ENCODE results near the gene CCDC69. TPM values are rescaled to one million over a fixed set of nuclear protein-coding genes. Genes with fewer than 3 reads are reported as not detected.

Gene CCDC69
- total and polyA plus RNA-seq, 3 donors from 2014 or later, result 37.6 to 65.3 (median 40.8) TPM

GRCh38 chr5:151216781-151217180 is 7.1 kb downstream of the CCDC69 start:
- H3K4me1 ChIP-seq, result peaks cover 11% of the 10 kb centered on the region
- no peak for DNase-seq
- WGBS, 2 donors, result 73 to 81% methylated on average over 5 of the region's 5 CpGs

GRCh38 chr5:151215546-151215880 is 8.4 kb downstream of the CCDC69 start:
- Histone ChIP-seq H3K4me1 (peaks cover 11% of the 10 kb centered on the region), H3K27ac (no peak overlapping the region), H3K27me3 (no peaks in the 10 kb centered on the region), H3K4me3 (no peak overlapping the region), H3K9me3 (no peaks in the 10 kb centered on the region), H3K36me3 (ENCODE audit: low read depth, missing control alignments) (no peaks in the 10 kb centered on the region)
- intact Hi-C loops (cut with DNase I; ENCODE audit: low total_unique reads), result no loop called here
- 83 to 92% methylated on average over 2 of the region's 2 CpGs for WGBS, 2 donors
- no peak for TF ChIP-seq POLR2A (IDR thresholded peaks at IDR 0.05)
- no peak for TF ChIP-seq CTCF (IDR thresholded peaks at IDR 0.05)
- no peak for DNase-seq

More at GRCh38 chr5:151216781-151217180, 7.1 kb downstream of the CCDC69 start:
- Histone ChIP-seq H3K9me3 (no peaks in the 10 kb centered on the region), H3K4me3 (no peak overlapping the region), H3K36me3 (ENCODE audit: low read depth, missing control alignments) (no peaks in the 10 kb centered on the region), H3K27me3 (no peaks in the 10 kb centered on the region), H3K27ac (no peak overlapping the region)
- TF ChIP-seq CTCF (IDR thresholded peaks at IDR 0.05), result no peak
- no peak for TF ChIP-seq POLR2A (IDR thresholded peaks at IDR 0.05)
- intact Hi-C loops (cut with DNase I; ENCODE audit: low total_unique reads), result no loop called here

- 69 to 85% methylated on average over 9 to 10 of the region's 10 CpGs for WGBS, 2 donors
- H3K27ac ChIP-seq, result peak overlapping the region in 1 of 2 donors; percentile 19
- H3K4me1 ChIP-seq, result peaks cover 11% of the 10 kb centered on the region
These were observed 9.0 kb downstream of the CCDC69 start for GRCh38 chr5:151214614-151215545.

GRCh38 chr5:151213803-151214613 is 9.9 kb downstream of the CCDC69 start:
- H3K27me3 ChIP-seq, result no peaks in the 10 kb centered on the region
- H3K4me3 ChIP-seq, result no peak overlapping the region
- DNase-seq, result peak; percentile 57
- H3K9me3 ChIP-seq, result no peaks in the 10 kb centered on the region
- H3K4me1 ChIP-seq, result peaks cover 11% of the 10 kb centered on the region
- TF ChIP-seq POLR2A (IDR thresholded peaks at IDR 0.05) (no peak), CTCF (IDR thresholded peaks at IDR 0.05) (no peak)
- peak overlapping the region in 1 of 2 donors; percentile 19 for H3K27ac ChIP-seq
- intact Hi-C loops (cut with DNase I; ENCODE audit: low total_unique reads), result no loop called here
- H3K36me3 ChIP-seq (ENCODE audit: low read depth, missing control alignments), result no peaks in the 10 kb centered on the region
- WGBS, 2 donors, result 38 to 46% methylated on average over 9 of the region's 9 CpGs

More at GRCh38 chr5:151214614-151215545, 9.0 kb downstream of the CCDC69 start:
- Histone ChIP-seq H3K36me3 (ENCODE audit: low read depth, missing control alignments) (no peaks in the 10 kb centered on the region), H3K4me3 (no peak overlapping the region), H3K9me3 (no peaks in the 10 kb centered on the region), H3K27me3 (no peaks in the 10 kb centered on the region)
- TF ChIP-seq POLR2A (IDR thresholded peaks at IDR 0.05) (no peak), CTCF (IDR thresholded peaks at IDR 0.05) (no peak)
- intact Hi-C loops (cut with DNase I; ENCODE audit: low total_unique reads), result no loop called here
- DNase-seq, result no peak
